ENCODE results near the gene PPP2R5B.

PPP2R5B gene

DNA sequence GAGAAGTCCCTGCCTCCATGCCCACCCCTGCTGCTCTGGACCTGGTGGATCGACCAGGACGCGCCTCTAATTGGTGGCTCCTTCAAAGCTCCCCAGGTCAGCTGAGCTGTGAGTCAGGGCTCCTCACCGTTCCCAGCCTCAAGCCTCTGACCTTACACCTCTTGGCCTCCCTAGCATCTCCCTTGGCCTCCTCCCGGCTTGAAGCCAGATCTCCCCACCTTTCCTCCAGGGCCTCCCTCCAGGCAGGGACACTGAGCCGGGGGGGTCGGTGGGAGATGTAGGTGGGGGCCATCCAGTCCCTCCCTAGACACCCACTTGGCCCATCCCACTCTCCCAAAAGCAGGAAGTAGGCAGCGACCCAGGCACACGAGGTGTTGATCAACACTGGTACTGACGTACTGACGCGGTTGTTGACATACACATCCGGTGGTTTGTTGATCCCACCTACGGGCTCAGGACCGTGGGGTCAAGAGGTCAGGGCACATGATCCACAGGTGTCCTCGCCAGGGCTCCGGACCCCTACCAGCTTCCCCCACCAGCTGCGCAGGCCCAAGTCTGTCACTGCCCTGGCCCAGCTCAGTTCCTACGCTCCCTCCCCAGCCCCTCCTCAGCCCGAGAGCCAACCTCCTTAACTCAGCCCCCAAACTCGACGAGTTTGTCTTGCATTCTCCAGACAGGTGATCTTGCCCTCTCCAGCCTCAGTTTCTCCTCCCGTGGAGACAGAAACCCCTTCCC lies 8.3 kb upstream of the PPP2R5B start (continued):
- no peak for TF ChIP-seq OSR2 (tag by site-specific recombination; IDR thresholded peaks at IDR 0.05)
- no peak for TF ChIP-seq ZNF626 (tag by site-specific recombination; IDR thresholded peaks at IDR 0.05)
- no peak for TF ChIP-seq KLF10 (tag by site-specific recombination; IDR thresholded peaks at IDR 0.05)
- no peak for TF ChIP-seq ZNF530 (tag by site-specific recombination; IDR thresholded peaks at IDR 0.05; ENCODE audit: low read depth)
- peak; percentile 73 for TF ChIP-seq GLIS1 (tag by site-specific recombination; IDR thresholded peaks at IDR 0.05)
- TF ChIP-seq HOXC10 (CRISPR knock-in tag; IDR thresholded peaks at IDR 0.05): no peak
- no peak for TF ChIP-seq GFI1B (tag by site-specific recombination; IDR thresholded peaks at IDR 0.05)
- no peak for TF ChIP-seq ZNF366 (tag by site-specific recombination; conservative IDR thresholded peaks at IDR 0.05)
- no peak for TF ChIP-seq ZFP41 (tag by site-specific recombination; IDR thresholded peaks at IDR 0.05; ENCODE audit: borderline replicate concordance)
- TF ChIP-seq, protein P1, sequence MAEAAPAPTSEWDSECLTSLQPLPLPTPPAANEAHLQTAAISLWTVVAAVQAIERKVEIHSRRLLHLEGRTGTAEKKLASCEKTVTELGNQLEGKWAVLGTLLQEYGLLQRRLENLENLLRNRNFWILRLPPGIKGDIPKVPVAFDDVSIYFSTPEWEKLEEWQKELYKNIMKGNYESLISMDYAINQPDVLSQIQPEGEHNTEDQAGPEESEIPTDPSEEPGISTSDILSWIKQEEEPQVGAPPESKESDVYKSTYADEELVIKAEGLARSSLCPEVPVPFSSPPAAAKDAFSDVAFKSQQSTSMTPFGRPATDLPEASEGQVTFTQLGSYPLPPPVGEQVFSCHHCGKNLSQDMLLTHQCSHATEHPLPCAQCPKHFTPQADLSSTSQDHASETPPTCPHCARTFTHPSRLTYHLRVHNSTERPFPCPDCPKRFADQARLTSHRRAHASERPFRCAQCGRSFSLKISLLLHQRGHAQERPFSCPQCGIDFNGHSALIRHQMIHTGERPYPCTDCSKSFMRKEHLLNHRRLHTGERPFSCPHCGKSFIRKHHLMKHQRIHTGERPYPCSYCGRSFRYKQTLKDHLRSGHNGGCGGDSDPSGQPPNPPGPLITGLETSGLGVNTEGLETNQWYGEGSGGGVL (tag by site-specific recombination; IDR thresholded peaks at IDR 0.05): peak; percentile 78; the same call in 1 of the 2 replicates
- TF ChIP-seq, protein P2, sequence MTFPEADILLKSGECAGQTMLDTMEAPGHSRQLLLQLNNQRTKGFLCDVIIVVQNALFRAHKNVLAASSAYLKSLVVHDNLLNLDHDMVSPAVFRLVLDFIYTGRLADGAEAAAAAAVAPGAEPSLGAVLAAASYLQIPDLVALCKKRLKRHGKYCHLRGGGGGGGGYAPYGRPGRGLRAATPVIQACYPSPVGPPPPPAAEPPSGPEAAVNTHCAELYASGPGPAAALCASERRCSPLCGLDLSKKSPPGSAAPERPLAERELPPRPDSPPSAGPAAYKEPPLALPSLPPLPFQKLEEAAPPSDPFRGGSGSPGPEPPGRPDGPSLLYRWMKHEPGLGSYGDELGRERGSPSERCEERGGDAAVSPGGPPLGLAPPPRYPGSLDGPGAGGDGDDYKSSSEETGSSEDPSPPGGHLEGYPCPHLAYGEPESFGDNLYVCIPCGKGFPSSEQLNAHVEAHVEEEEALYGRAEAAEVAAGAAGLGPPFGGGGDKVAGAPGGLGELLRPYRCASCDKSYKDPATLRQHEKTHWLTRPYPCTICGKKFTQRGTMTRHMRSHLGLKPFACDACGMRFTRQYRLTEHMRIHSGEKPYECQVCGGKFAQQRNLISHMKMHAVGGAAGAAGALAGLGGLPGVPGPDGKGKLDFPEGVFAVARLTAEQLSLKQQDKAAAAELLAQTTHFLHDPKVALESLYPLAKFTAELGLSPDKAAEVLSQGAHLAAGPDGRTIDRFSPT (tag by site-specific recombination; IDR thresholded peaks at IDR 0.05): no peak
- peak; percentile 87 for TF ChIP-seq SCRT2 (tag by site-specific recombination; IDR thresholded peaks at IDR 0.05)
- no peak for TF ChIP-seq ZNF76 (tag by site-specific recombination; IDR thresholded peaks at IDR 0.05; ENCODE audit: borderline replicate concordance, low read depth)
- no peak; the same call in 1 of the 2 replicates for TF ChIP-seq ZNF629 (tag by site-specific recombination; IDR thresholded peaks at IDR 0.05)
- TF ChIP-seq, protein P3, sequence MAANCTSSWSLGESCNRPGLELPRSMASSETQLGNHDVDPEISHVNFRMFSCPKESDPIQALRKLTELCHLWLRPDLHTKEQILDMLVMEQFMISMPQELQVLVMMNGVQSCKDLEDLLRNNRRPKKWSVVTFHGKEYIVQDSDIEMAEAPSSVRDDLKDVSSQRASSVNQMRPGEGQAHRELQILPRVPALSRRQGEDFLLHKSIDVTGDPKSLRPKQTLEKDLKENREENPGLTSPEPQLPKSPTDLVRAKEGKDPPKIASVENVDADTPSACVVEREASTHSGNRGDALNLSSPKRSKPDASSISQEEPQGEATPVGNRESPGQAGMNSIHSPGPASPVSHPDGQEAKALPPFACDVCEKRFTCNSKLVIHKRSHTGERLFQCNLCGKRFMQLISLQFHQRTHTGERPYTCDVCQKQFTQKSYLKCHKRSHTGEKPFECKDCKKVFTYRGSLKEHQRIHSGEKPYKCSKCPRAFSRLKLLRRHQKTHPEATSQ (tag by site-specific recombination; IDR thresholded peaks at IDR 0.05): no peak
- TF ChIP-seq BCL11B (tag by site-specific recombination; IDR thresholded peaks at IDR 0.05; ENCODE audit: low read depth): peak; percentile 67; the same call in 1 of the 2 replicates
- TF ChIP-seq, protein P4, sequence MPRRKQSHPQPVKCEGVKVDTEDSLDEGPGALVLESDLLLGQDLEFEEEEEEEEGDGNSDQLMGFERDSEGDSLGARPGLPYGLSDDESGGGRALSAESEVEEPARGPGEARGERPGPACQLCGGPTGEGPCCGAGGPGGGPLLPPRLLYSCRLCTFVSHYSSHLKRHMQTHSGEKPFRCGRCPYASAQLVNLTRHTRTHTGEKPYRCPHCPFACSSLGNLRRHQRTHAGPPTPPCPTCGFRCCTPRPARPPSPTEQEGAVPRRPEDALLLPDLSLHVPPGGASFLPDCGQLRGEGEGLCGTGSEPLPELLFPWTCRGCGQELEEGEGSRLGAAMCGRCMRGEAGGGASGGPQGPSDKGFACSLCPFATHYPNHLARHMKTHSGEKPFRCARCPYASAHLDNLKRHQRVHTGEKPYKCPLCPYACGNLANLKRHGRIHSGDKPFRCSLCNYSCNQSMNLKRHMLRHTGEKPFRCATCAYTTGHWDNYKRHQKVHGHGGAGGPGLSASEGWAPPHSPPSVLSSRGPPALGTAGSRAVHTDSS (tag by site-specific recombination; IDR thresholded peaks at IDR 0.05): no peak
- TF ChIP-seq, protein P5, sequence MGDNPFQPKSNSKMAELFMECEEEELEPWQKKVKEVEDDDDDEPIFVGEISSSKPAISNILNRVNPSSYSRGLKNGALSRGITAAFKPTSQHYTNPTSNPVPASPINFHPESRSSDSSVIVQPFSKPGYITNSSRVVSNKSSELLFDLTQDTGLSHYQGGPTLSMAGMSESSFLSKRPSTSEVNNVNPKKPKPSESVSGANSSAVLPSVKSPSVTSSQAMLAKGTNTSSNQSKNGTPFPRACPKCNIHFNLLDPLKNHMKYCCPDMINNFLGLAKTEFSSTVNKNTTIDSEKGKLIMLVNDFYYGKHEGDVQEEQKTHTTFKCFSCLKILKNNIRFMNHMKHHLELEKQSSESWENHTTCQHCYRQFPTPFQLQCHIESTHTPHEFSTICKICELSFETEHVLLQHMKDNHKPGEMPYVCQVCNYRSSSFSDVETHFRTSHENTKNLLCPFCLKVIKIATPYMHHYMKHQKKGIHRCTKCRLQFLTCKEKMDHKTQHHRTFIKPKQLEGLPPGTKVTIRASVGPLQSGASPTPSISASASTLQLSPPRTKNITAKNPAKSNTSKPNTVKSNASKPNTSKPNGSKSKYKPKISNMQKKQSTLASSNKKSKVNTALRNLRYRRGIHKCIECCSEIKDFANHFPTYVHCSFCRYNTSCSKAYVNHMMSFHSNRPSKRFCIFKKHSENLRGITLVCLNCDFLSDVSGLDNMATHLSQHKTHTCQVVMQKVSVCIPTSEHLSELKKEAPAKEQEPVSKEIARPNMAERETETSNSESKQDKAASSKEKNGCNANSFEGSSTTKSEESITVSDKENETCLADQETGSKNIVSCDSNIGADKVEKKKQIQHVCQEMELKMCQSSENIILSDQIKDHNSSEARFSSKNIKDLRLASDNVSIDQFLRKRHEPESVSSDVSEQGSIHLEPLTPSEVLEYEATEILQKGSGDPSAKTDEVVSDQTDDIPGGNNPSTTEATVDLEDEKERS (tag by site-specific recombination; IDR thresholded peaks at IDR 0.05): no peak
- no peak for TF ChIP-seq ZNF544 (tag by site-specific recombination; IDR thresholded peaks at IDR 0.05)
- no peak for TF ChIP-seq TCF7L2 (IDR thresholded peaks at IDR 0.05; ENCODE audit: borderline replicate concordance, low read depth, low read length)
- TF ChIP-seq ZSCAN16 (tag by site-specific recombination; IDR thresholded peaks at IDR 0.05): no peak
- TF ChIP-seq ZNF514 (tag by site-specific recombination; IDR thresholded peaks at IDR 0.05): no peak
- TF ChIP-seq, protein P6, sequence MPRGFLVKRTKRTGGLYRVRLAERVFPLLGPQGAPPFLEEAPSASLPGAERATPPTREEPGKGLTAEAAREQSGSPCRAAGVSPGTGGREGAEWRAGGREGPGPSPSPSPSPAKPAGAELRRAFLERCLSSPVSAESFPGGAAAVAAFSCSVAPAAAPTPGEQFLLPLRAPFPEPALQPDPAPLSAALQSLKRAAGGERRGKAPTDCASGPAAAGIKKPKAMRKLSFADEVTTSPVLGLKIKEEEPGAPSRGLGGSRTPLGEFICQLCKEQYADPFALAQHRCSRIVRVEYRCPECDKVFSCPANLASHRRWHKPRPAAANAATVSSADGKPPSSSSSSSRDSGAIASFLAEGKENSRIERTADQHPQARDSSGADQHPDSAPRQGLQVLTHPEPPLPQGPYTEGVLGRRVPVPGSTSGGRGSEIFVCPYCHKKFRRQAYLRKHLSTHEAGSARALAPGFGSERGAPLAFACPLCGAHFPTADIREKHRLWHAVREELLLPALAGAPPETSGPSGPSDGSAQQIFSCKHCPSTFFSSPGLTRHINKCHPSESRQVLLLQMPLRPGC (tag by site-specific recombination; IDR thresholded peaks at IDR 0.05): no peak
- no peak for TF ChIP-seq ZSCAN30 (tag by site-specific recombination; IDR thresholded peaks at IDR 0.05)
- TF ChIP-seq SETDB1 (IDR thresholded peaks at IDR 0.05; ENCODE audit: insufficient read length, low read length): no peak

Data from HEK293 (cell line).